ENCODE data around the gene EPHA6.
"Not testable (repeated sequence)": the region's sequence is repeated elsewhere in the genome, so short reads cannot be mapped to it uniquely, and the experiment has no call there.

EPHA6 gene

GRCh38 chr3:97276879-97277550 is 462.6 kb downstream of the EPHA6 start:
- DNase-seq (ENCODE audit: low read depth, low spot score), result not testable (repeated sequence)

GRCh38 chr3:97277708-97278107 is 463.3 kb downstream of the EPHA6 start:
- DNase-seq (ENCODE audit: low read depth, low spot score), result no peak

- no peak for DNase-seq (ENCODE audit: low read depth, low spot score)
Measured at GRCh38 chr3:97278506-97278905, 464.1 kb downstream of the EPHA6 start.

GRCh38 chr3:97291901-97292300 is 477.5 kb downstream of the EPHA6 start:
- DNase-seq (ENCODE audit: low read depth, low spot score), result no peak

GRCh38 chr3:97293596-97294131 is 479.3 kb downstream of the EPHA6 start:
- DNase-seq (ENCODE audit: low read depth, low spot score), result no peak

GRCh38 chr3:97297032-97297431 is 482.6 kb downstream of the EPHA6 start:
- no peak for DNase-seq (ENCODE audit: low read depth, low spot score)

GRCh38 chr3:97301114-97301513 is 486.7 kb downstream of the EPHA6 start:
- no peak for DNase-seq (ENCODE audit: low read depth, low spot score)

- DNase-seq (ENCODE audit: low read depth, low spot score), result no peak
Measured at GRCh38 chr3:97306226-97306625, 491.8 kb downstream of the EPHA6 start.

GRCh38 chr3:97338375-97338774 is 524.0 kb downstream of the EPHA6 start:
- DNase-seq (ENCODE audit: low read depth, low spot score), result no peak

GRCh38 chr3:97340940-97341339 is 526.5 kb downstream of the EPHA6 start:
- no peak for DNase-seq (ENCODE audit: low read depth, low spot score)

- DNase-seq (ENCODE audit: low read depth, low spot score), result no peak
Measured at GRCh38 chr3:97347780-97348179, 533.4 kb downstream of the EPHA6 start.

- no peak for DNase-seq (ENCODE audit: low read depth, low spot score)
Measured at GRCh38 chr3:97350971-97351370, 536.6 kb downstream of the EPHA6 start.

GRCh38 chr3:97353176-97353575 is 538.8 kb downstream of the EPHA6 start:
- DNase-seq (ENCODE audit: low read depth, low spot score), result no peak

GRCh38 chr3:97359977-97360376 is 545.6 kb downstream of the EPHA6 start:
- no peak for DNase-seq (ENCODE audit: low read depth, low spot score)

- DNase-seq (ENCODE audit: low read depth, low spot score), result no peak
Measured at GRCh38 chr3:97360804-97361203, 546.4 kb downstream of the EPHA6 start.

- DNase-seq (ENCODE audit: low read depth, low spot score), result no peak
Measured at GRCh38 chr3:97384583-97384982, 570.2 kb downstream of the EPHA6 start.

GRCh38 chr3:97388774-97389173 is 574.4 kb downstream of the EPHA6 start:
- no peak for DNase-seq (ENCODE audit: low read depth, low spot score)

- no peak for DNase-seq (ENCODE audit: low read depth, low spot score)
Measured at GRCh38 chr3:97389936-97390335, 575.5 kb downstream of the EPHA6 start.

- DNase-seq (ENCODE audit: low read depth, low spot score), result no peak
Measured at GRCh38 chr3:97391167-97391566, 576.8 kb downstream of the EPHA6 start.

- DNase-seq (ENCODE audit: low read depth, low spot score), result no peak
Measured at GRCh38 chr3:97409612-97410011, 595.2 kb downstream of the EPHA6 start.

- DNase-seq (ENCODE audit: low read depth, low spot score), result no peak
Measured at GRCh38 chr3:97421565-97421964, 607.2 kb downstream of the EPHA6 start.

- DNase-seq (ENCODE audit: low read depth, low spot score), result no peak
Measured at GRCh38 chr3:97425002-97425401, 610.6 kb downstream of the EPHA6 start.

GRCh38 chr3:97430601-97431000 is 616.2 kb downstream of the EPHA6 start:
- DNase-seq (ENCODE audit: low read depth, low spot score), result no peak

GRCh38 chr3:97432914-97433313 is 618.5 kb downstream of the EPHA6 start:
- DNase-seq (ENCODE audit: low read depth, low spot score), result no peak

Measured in brain pericyte (primary cell).